ENCODE data around the gene HSDL2.
"Not testable (repeated sequence)": the region's sequence is repeated elsewhere in the genome, so short reads cannot be mapped to it uniquely, and the experiment has no call there.

The HSDL2 gene

GRCh38 chr9:112401175-112401815, 21.4 kb downstream of the HSDL2 start:
- no peak for ATAC-seq

GRCh38 chr9:112403614-112404201, 23.8 kb downstream of the HSDL2 start:
- no peak for ATAC-seq

DNA sequence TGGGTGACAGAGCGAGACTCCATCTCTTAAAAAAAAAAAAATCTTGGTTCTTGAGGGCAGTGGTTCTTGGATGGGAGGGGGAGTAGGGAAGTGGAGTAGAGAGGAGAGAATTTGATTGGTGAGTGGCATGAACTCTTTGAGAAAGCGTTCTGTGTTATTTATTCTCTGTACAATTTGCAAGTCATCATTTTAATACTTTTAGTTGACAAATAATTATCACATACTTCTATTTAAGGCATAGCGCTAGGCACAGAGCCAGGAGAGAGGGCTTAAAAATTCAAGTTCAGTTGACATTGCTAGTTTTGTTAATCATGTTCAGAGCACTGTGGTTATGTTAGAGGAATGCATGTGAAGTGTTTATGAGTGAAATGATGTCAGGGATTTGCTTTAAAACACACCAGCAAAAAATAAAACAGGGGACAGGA, 24.6 kb downstream of the HSDL2 start:
- ATAC-seq = no peak

DNA sequence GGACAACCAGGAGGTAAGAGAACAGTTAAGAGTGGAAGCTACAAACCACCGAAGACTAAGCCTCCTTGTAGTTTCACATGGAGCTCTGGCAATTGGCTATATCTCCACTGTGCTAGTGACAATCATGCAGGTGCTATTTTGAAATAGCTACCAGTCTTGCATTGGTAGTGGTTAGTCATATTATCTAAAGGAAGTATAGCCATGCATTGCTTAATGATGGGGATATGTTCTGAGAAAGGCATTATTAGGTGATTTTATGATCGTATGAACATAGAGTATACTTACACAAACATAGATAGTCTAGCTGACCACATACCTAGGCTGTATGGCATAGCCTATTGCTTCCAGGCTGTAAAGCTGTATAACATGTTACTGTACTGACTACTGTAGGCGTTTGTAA, 28.4 kb downstream of the HSDL2 start:
- ATAC-seq = no peak

- no peak for ATAC-seq
Measured at GRCh38 chr9:112408819-112409218, 28.9 kb downstream of the HSDL2 start.

DNA sequence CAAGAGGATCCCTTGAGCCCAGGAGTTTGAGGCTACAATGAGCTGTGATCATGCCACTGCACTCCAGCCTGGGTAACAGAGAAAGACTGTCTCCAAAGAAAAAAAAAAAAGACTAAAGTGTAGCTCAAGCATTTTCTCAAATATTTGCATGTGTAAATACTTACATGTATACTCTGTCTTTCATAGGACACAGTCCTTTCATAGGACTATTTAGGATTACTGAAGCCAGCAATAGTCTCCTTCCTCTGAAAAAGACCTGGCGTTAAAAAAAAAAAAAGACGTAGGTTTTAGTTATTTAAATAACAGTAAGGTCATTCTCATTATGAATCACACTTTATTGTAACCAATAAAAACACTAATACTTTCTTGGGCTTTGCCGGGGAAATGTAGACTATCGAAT, 29.9 kb downstream of the HSDL2 start:
- no peak for ATAC-seq

- no peak for ATAC-seq
Measured at GRCh38 chr9:112411626-112412027, 31.7 kb downstream of the HSDL2 start.

- not testable (repeated sequence) for ATAC-seq
Measured at GRCh38 chr9:112413728-112414127, 33.8 kb downstream of the HSDL2 start.

- ATAC-seq = no peak
Measured at GRCh38 chr9:112420208-112420607, 40.3 kb downstream of the HSDL2 start.

DNA sequence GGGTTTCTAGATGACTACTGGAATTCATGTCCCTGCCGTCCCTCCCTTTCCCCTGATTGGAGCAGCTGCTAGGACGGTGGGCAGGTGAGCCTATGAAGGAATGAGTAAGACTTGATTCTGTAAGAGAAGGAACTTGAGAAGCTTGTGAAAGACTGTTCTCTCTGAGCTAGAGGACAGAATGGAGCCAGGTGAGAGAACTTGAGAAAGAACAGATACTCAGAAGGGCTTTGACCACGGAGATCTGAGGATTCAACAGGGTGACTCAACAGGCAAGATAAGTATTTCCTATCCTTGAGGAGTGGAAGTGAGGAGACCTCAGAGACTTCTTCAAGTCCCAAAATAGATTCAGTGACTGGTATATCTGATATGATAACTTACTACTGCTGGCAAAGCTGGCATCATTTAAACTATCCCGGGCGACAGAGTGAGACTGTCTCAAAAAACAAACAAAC, 41.9 kb downstream of the HSDL2 start:
- no peak for ATAC-seq

DNA sequence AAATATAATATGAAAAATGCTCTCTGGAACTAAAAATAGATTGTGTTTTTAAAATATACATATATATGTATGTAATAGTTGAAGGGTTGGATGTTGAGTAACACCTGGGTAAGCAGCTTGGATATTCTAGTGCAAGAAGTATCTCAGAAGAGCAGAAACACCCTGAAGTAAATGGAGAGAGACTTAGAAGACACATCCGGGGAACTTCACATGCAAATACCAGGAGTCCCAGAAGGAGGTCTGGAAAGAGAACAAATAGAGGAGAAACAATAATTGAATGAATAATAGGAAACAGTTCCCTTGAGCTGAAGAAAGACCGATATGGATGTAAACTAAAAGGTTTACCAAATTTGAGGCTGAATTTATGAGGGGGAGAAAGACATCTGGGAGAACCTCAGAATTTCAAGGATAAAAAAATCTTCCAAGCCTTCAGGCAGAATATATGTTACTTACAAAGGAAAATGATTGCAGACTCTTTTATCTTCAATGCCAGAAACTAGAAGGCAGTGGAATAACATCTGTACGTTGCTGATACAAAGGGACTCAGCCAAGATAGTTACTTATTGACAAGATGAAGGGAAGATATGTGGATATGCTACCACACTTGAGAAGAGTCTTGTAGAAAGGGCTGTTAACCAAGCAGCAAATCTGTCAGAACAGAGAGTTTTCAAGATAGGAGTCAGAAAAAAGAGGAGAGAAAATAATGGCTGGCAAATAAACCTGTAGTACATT, 42.7 kb downstream of the HSDL2 start:
- ATAC-seq = no peak

GRCh38 chr9:112430006-112430522, 50.2 kb downstream of the HSDL2 start:
- ATAC-seq = no peak

DNA sequence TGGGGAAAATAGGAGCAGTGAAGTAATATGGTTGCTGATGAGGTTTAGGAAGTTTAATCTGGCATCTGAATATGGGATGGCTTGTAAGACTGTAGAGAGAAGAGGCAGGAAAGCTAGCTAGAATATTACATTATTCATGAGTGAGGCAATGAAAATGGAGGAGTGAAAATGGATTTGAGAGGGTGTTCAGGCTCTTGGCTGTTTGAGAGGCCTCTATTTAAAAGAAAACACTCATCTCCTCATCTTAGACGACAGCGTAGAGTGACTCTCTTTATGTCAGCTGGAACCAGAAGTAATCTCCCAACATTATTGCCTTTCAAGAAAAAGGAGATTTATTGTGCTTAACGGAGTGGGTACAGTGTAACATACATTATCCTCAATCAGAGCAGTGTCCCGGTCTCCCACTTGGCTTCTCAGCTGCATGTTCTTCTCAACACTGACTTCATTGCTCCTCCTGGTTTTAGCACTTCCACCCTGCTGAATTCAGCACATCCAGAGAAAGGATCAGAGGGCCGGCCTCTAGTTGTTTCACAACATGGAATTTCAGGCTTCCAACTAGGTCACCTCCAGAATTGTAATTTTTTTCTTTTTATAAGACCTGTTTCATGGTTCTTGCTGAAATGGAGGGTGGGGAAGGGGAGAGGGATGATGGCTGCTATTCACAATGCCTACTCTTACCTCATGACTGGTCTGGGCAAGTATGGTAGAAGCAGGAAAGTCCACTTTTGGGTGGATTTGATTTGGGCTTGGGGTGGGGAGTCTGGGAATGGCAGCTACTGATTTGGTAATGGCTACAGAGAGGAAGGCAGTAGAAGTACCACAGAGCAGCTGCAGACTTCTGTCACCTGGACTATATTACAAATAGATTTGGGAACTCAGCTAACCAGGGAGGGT, 53.8 kb downstream of the HSDL2 start:
- no peak for ATAC-seq

DNA sequence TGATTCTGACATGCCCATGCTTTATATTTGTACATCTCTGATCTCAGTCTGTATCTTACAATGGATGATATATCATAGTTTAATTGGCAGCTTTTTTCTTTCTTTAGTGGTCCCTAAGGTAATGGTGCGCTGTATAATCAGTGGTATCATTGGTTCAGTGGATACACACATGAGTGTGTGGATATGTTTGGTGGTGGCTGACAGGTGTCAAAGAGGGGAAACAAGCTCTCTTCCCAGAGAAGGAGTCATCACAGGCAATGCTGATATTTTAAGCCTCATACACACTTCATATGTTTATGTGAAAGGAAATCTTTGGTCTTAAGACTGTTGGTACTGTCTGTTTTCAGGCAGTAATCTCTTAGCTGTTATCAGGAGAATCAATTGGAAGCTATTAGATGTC, 54.6 kb downstream of the HSDL2 start:
- no peak for ATAC-seq

GRCh38 chr9:112437406-112437805, 57.5 kb downstream of the HSDL2 start:
- ATAC-seq = no peak

DNA sequence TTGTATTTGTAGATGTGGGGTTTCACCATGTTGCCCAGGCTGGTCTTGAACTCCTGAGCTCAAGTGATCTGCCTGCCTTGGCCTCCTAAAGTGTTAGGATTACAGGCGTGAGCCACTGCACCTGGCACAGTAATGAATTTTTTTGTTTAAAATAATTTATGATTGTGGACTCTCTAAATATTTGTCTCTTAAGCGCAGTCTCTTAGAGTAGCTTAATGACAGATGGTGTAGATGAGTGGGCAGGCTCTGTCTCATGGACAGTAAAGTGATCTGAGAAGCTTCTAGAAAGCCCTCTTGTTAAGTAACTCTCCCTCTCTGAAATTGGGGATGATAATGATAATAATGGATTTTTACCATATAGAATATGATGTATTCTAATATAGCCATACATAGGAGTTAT, 59.3 kb downstream of the HSDL2 start:
- ATAC-seq = no peak

DNA sequence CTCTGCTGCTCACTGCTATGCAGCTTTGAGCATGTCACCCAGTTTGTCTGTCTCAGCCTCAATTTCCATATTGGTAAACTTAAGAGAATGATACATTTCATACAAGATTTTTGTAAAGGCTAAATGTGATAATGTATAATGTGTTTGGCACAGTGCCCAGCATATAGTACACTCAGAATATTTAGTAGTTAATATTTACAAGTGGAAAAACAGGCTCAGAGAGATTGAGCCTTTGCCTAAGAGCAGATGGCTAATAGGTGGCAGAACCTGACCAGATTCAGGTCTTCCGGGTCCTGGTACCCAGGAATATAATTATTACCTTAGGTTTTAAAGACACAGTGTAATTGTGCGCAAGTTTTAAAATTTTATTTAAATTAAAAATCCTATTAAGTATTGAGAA, 59.9 kb downstream of the HSDL2 start:
- ATAC-seq = no peak

GRCh38 chr9:112443200-112443599, 63.3 kb downstream of the HSDL2 start:
- no peak for ATAC-seq

- ATAC-seq = no peak
Measured at GRCh38 chr9:112443636-112444035, 63.7 kb downstream of the HSDL2 start.

DNA sequence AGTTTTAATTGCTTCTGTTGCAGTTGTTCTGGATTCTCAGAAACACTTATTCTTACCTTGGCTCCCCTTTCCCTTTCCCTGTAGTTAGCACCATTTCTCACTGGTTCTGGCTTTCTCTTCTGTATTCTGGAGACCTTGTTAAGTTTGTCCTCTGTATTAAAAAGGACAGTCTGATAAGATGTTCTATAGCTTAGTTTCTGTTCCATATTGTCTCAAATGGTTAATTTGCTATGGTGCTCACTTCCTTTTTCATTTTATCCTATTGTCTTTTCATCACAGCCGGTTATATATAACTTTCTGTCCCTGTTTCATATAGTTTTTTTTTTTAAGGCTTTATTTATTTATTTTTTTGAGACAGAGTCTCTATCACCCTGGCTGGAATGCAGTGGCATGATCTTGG, 65.3 kb downstream of the HSDL2 start:
- ATAC-seq = no peak

DNA sequence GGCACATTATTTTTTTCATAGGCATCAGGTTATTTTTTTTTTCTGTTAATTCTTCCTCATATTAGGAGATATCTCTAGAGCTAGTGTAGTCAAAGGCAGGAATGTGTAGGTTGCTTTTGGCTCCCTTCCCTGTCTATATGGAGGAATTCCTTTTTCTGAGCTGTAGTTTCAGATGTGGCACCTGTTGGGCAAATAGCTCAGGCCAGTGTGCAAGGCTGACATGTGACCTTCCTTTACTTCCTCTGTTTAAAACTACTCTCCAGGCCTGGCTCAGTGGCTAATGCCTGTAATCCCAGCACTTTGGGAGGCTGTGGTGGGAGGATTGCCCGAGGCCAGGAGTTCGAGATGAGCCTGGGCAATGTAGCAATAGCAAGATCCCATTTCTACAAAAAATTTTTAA, 66.2 kb downstream of the HSDL2 start:
- ATAC-seq = no peak

GRCh38 chr9:112446526-112446925, 66.6 kb downstream of the HSDL2 start:
- no peak for ATAC-seq

GRCh38 chr9:112447283-112447761, 67.4 kb downstream of the HSDL2 start:
- no peak for ATAC-seq

Measured in activated CD4-positive, CD25-positive, alpha-beta regulatory T cell treated with anti-CD3 and anti-CD28 coated beads, Interleukin-2, amount 50 U/mL, for 24 hours (primary cell).